Lung (tissue), 12 donors: Measurements from ENCODE around the gene SND1. TPM values are rescaled to one million over a fixed set of nuclear protein-coding genes. Genes with fewer than 3 reads are reported as not detected.

ENCODE experiments used
- ATAC-seq: fragments of 200-7000 bp; cut with Tn5 transposase; one replicate; pipeline ENCODE4 v1.9.1; 2020; ENCODE audit warnings: moderate number of reproducible peaks; ENCODE audit not compliant: insufficient read depth, low FRiP score
- DNase-seq, 3 donors: peaks; one replicate each; pipeline ENCODE4 v3.0.0-alpha.2; 2013 to 2017
- H3K27ac ChIP-seq, 2 donors: one replicate each; pipeline ENCODE4 v1.5.1; 2013; ENCODE audit warnings: mild to moderate bottlenecking in 2 of 2, moderate library complexity in 2 of 2, control low read depth in 1 of 2, inconsistent platforms in 1 of 2, low read depth in 1 of 2, low read length in 1 of 2
- H3K27me3 ChIP-seq, 3 donors: one replicate each; pipeline ENCODE4 v1.5.1; 2013; ENCODE audit warnings: low read length in 2 of 3; ENCODE audit not compliant: control insufficient read depth in 3 of 3, insufficient read depth in 3 of 3
- H3K36me3 ChIP-seq, 4 donors: one replicate each; pipeline ENCODE4 v1.5.1; 2013; ENCODE audit warnings: low read length in 4 of 4, mild to moderate bottlenecking in 1 of 4, moderate library complexity in 1 of 4; ENCODE audit not compliant: control insufficient read depth in 4 of 4, insufficient read depth in 4 of 4
- H3K4me1 ChIP-seq, 5 donors: one replicate each; pipeline ENCODE4 v1.5.1; 2013; ENCODE audit warnings: low read length in 5 of 5, mild to moderate bottlenecking in 2 of 5, moderate library complexity in 1 of 5; ENCODE audit not compliant: control insufficient read depth in 5 of 5, insufficient read depth in 5 of 5
- H3K4me3 ChIP-seq: one replicate; pipeline ENCODE4 v1.5.1; 2013; ENCODE audit warnings: mild to moderate bottlenecking, control low read depth, moderate library complexity
- H3K9ac ChIP-seq, 2 donors: one replicate each; pipeline ENCODE4 v1.5.1; 2013; ENCODE audit warnings: low read length in 2 of 2, control low read depth in 1 of 2; ENCODE audit not compliant: insufficient read depth in 1 of 2
- H3K9me3 ChIP-seq, 4 donors: one replicate each; pipeline ENCODE4 v1.5.1; 2013; ENCODE audit warnings: low read length in 3 of 4, mild to moderate bottlenecking in 1 of 4, moderate library complexity in 1 of 4; ENCODE audit not compliant: control insufficient read depth in 4 of 4, insufficient read depth in 3 of 4
- WGBS, 2 donors: extraction: QIAGEN DNeasy Blood & Tissue Kit; methylation state at CpG; one replicate each; pipeline ENCODE4 v1.1.7; 2013; 5-methylcytosine and 5-hydroxymethylcytosine counted together
- polyA plus RNA-seq, 2 donors: library from polyadenylated mRNA; stranded (reverse); fragments of 200-250 nt; gene quantifications; one replicate each; pipeline ENCODE4 v1.2.1, GENCODE V29; 2013
- total RNA-seq, 2 donors: library from RNA; depleted of rRNA in 1 of 2; stranded (reverse); fragments of >200 nt in 1 of 2; gene quantifications; one replicate each; pipeline ENCODE4 v1.2.1, GENCODE V29; 2014 to 2021
- TF ChIP-seq, protein P1 (sequence below): IDR thresholded peaks from 2 replicates; pipeline ENCODE4 v1.5.1; 2012; ENCODE audit warnings: mild to moderate bottlenecking; ENCODE audit errors: control extremely low read depth, extremely low read depth
- donor health status: control.
- donor health status: control.
- donor health status: Bipolar disorder and iron deficiency.
- donor health status: healthy.
- donor health status: DM: yes; HTN: yes; CAD: no.

The SND1 gene
- total and polyA plus RNA-seq, 4 donors = 94.5 to 210 (median 137) TPM

DNA sequence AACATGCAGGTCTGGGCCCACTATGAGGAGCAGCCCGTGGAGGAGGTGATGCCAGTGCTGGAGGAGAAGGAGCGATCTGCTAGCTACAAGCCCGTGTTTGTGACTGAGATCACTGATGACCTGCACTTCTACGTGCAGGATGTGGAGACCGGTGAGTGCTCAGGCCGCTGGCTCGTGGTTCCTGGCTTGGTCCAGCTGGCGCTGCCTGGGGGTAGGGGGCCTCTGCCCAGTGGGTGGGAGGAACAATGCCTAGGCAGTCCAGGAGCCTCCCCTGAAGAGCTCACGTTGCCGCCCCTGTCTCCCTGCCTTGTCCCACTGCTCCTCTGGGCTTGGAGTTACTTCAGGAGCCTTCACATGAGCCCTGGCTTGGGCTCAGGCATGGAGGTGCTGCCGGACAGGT lies 429.4 kb downstream of the SND1 start:
- Histone ChIP-seq H3K9ac (no peak overlapping the region), H3K9me3 (peaks cover 0 to 3% (median 0%) of the 10 kb centered on the region in 4 donors), H3K36me3 (peaks cover 0 to 40% (median 12%) of the 10 kb centered on the region in 4 donors), H3K4me1 (peaks cover 0 to 48% (median 17%) of the 10 kb centered on the region in 5 donors), H3K27me3 (no peaks in the 10 kb centered on the region), H3K27ac (no peak overlapping the region), H3K4me3 (no peak overlapping the region)
- TF ChIP-seq, protein P1, sequence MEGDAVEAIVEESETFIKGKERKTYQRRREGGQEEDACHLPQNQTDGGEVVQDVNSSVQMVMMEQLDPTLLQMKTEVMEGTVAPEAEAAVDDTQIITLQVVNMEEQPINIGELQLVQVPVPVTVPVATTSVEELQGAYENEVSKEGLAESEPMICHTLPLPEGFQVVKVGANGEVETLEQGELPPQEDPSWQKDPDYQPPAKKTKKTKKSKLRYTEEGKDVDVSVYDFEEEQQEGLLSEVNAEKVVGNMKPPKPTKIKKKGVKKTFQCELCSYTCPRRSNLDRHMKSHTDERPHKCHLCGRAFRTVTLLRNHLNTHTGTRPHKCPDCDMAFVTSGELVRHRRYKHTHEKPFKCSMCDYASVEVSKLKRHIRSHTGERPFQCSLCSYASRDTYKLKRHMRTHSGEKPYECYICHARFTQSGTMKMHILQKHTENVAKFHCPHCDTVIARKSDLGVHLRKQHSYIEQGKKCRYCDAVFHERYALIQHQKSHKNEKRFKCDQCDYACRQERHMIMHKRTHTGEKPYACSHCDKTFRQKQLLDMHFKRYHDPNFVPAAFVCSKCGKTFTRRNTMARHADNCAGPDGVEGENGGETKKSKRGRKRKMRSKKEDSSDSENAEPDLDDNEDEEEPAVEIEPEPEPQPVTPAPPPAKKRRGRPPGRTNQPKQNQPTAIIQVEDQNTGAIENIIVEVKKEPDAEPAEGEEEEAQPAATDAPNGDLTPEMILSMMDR = no peak
- ATAC-seq (no peak), DNase-seq (no peak)
- 95 to 96% methylated on average over 11 of the region's 11 CpGs for WGBS, 2 donors

DNA sequence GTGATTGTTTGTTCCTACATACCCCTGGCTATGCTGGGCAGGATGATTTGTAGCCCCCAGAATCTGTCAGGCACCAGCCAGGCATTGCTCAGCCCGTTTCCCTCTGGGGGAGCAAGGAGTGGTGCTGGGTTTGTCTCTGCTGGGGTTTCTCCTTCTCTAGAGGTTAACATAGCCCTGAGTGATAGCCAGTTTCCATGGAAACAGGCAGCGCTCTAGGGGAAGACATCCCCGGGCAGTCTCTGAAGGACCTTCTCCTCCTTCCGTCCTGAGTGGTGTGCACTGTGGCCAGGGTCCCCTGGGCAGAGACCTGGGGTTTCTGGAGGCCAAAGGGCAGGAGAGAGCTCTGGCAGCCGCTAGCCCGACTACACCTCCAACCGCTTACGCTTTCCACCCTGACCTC lies 429.8 kb downstream of the SND1 start:
- peaks cover 0 to 44% (median 12%) of the 10 kb centered on the region in 4 donors for H3K36me3 ChIP-seq
- H3K9me3 ChIP-seq = peaks cover 0 to 3% (median 0%) of the 10 kb centered on the region in 4 donors
- no peak for ATAC-seq
- H3K27me3 ChIP-seq = no peaks in the 10 kb centered on the region
- H3K27ac ChIP-seq = no peak overlapping the region
- peaks cover 0 to 45% (median 13%) of the 10 kb centered on the region in 5 donors for H3K4me1 ChIP-seq
- WGBS, 2 donors = 97 to 98% methylated on average over 8 of the region's 8 CpGs
- TF ChIP-seq, protein P1 = no peak
- no peak for DNase-seq
- no peak overlapping the region for H3K9ac ChIP-seq
- H3K4me3 ChIP-seq = no peak overlapping the region

DNA sequence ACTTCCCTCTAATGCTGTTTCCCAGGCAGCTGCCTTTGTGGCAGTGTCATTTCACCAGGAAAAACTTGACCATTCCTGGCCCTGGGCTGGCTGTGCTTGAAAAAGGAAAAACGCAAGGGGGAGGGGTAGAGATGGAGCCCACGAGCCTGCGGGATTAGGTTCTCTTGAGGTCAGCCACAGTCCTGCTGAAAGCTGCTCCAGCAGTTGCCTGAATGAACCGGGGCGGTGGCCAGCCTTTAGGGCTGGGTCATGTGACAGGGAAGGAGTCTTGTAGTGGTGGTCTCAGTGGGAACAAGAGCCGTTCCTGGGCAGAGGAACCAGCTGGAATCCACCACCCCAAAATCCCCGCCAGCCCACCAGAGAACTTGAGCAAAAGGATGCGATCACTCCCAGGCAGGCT lies 430.4 kb downstream of the SND1 start:
- DNase-seq (no peak), ATAC-seq (no peak)
- peaks cover 0 to 3% (median 0%) of the 10 kb centered on the region in 4 donors for H3K9me3 ChIP-seq
- TF ChIP-seq, protein P1 = no peak
- H3K27me3 ChIP-seq = no peaks in the 10 kb centered on the region
- H3K4me1 ChIP-seq = peaks cover 0 to 38% (median 8%) of the 10 kb centered on the region in 5 donors
- no peak overlapping the region for H3K27ac ChIP-seq
- H3K9ac ChIP-seq = no peak overlapping the region
- WGBS, 2 donors = 89 to 93% methylated on average over 8 of the region's 8 CpGs
- H3K36me3 ChIP-seq = peaks cover 0 to 48% (median 12%) of the 10 kb centered on the region in 4 donors
- no peak overlapping the region for H3K4me3 ChIP-seq
